Erythroblast (primary cell): ENCODE measurements around the gene AK8.

Experiments used
- DNase-seq, 2 experiments: peaks; one replicate each; lab custom pipeline; 2025; lab: John Stamatoyannopoulos, UW
- GATA1 ChIP-seq: IDR thresholded peaks from 2 replicates; pipeline ENCODE4 v1.6.1; 2011; ENCODE audit warnings: low read depth, mild to moderate bottlenecking, control low read depth, low read length, moderate library complexity
- POLR2A ChIP-seq: IDR thresholded peaks from 2 replicates; pipeline ENCODE4 v1.6.1; 2011; ENCODE audit warnings: mild to moderate bottlenecking, low read length

AK8 gene

GRCh38 chr9:132833550-132834121 lies 44.4 kb downstream of the AK8 start:
- TF ChIP-seq POLR2A: no peak
- no peak for TF ChIP-seq GATA1
- no peak for DNase-seq

- no peak for TF ChIP-seq GATA1
- TF ChIP-seq POLR2A: no peak
- DNase-seq: no peak
Observed at GRCh38 chr9:132832171-132832881, 45.8 kb downstream of the AK8 start.

GRCh38 chr9:132828201-132828770 lies 49.8 kb downstream of the AK8 start:
- TF ChIP-seq GATA1 (no peak), POLR2A (no peak)
- no peak for DNase-seq

- DNase-seq: no peak
- TF ChIP-seq GATA1: no peak
- TF ChIP-seq POLR2A: no peak
Observed at GRCh38 chr9:132827366-132827765, 50.7 kb downstream of the AK8 start.

- no peak for TF ChIP-seq GATA1
- TF ChIP-seq POLR2A: no peak
Observed at GRCh38 chr9:132826621-132827365, 51.3 kb downstream of the AK8 start.

GRCh38 chr9:132826131-132826530 lies 52.0 kb downstream of the AK8 start:
- DNase-seq: no peak
- TF ChIP-seq POLR2A (no peak), GATA1 (no peak)

More at GRCh38 chr9:132826621-132827365, 51.3 kb downstream of the AK8 start:
- DNase-seq: no peak

- DNase-seq: no peak
- no peak for TF ChIP-seq POLR2A
- TF ChIP-seq GATA1: no peak
Observed at GRCh38 chr9:132825430-132825829, 52.7 kb downstream of the AK8 start.

GRCh38 chr9:132824951-132825350 lies 53.1 kb downstream of the AK8 start:
- DNase-seq: no peak
- TF ChIP-seq POLR2A (no peak), GATA1 (no peak)

- TF ChIP-seq GATA1 (no peak), POLR2A (no peak)
- DNase-seq: no peak
Observed at GRCh38 chr9:132824151-132824550, 53.9 kb downstream of the AK8 start.

- TF ChIP-seq GATA1 (no peak), POLR2A (no peak)
Observed at GRCh38 chr9:132823370-132824145, 54.5 kb downstream of the AK8 start.

GRCh38 chr9:132820169-132820944 lies 57.7 kb downstream of the AK8 start:
- DNase-seq: no peak
- no peak for TF ChIP-seq POLR2A
- TF ChIP-seq GATA1: no peak

More at GRCh38 chr9:132823370-132824145, 54.5 kb downstream of the AK8 start:
- no peak for DNase-seq

- no peak for TF ChIP-seq POLR2A
- TF ChIP-seq GATA1: no peak
- no peak for DNase-seq
Observed at GRCh38 chr9:132818588-132818987, 59.5 kb downstream of the AK8 start.
